IMR-90 (cell line): ENCODE results near the gene FUBP3.

ENCODE experiments used
- BHLHE40 ChIP-seq: fragments of 150-350 bp; IDR thresholded peaks from 2 replicates; pipeline ENCODE4 v1.6.1; 2016; ENCODE audit warnings: mild to moderate bottlenecking, low read depth, low read length
- CEBPB ChIP-seq: IDR thresholded peaks from 2 replicates; pipeline ENCODE4 v1.6.1; 2012; ENCODE audit warnings: low read depth, low read length, improper control_type of control experiment
- CHD1 ChIP-seq: IDR thresholded peaks from 2 replicates; pipeline ENCODE4 v1.6.1; 2012; ENCODE audit warnings: low read depth, low read length, improper control_type of control experiment
- FOS ChIP-seq: fragments of 150-350 bp; IDR thresholded peaks from 2 replicates; pipeline ENCODE4 v1.6.1; 2016; ENCODE audit warnings: low read depth, low read length
- MAFK ChIP-seq: IDR thresholded peaks from 2 replicates; pipeline ENCODE4 v1.6.1; 2012; ENCODE audit warnings: low read depth, low read length, improper control_type of control experiment
- MAZ ChIP-seq: IDR thresholded peaks from 2 replicates; pipeline ENCODE4 v1.6.1; 2012; ENCODE audit warnings: low read depth, mild to moderate bottlenecking, low read length, improper control_type of control experiment, moderate library complexity, borderline replicate concordance
- MXI1 ChIP-seq: IDR thresholded peaks from 2 replicates; pipeline ENCODE4 v1.6.1; 2012; ENCODE audit warnings: low read depth, mild to moderate bottlenecking, low read length, moderate library complexity, borderline replicate concordance
- POLR2A ChIP-seq: IDR thresholded peaks from 2 replicates; pipeline ENCODE4 v1.6.1; 2012; ENCODE audit warnings: mild to moderate bottlenecking, low read depth, low read length
- RAD21 ChIP-seq: IDR thresholded peaks from 2 replicates; pipeline ENCODE4 v1.6.1; 2012; ENCODE audit warnings: low read length, improper control_type of control experiment
- RCOR1 ChIP-seq: IDR thresholded peaks from 2 replicates; pipeline ENCODE4 v1.6.1; 2012; ENCODE audit warnings: mild to moderate bottlenecking, low read length, improper control_type of control experiment; ENCODE audit not compliant: insufficient replicate concordance
- RFX5 ChIP-seq: IDR thresholded peaks from 2 replicates; pipeline ENCODE4 v1.8.0; 2012; ENCODE audit warnings: low read depth, mild to moderate bottlenecking, low read length, moderate library complexity
- TF ChIP-seq, protein P1 (sequence below): conservative IDR thresholded peaks from 2 replicates; pipeline ENCODE4 v1.5.1; 2012; ENCODE audit warnings: mild to moderate bottlenecking, low read depth, low read length, improper control_type of control experiment
- TF ChIP-seq, protein P2 (sequence below): fragments of 150-350 bp; IDR thresholded peaks from 2 replicates; pipeline ENCODE4 v1.6.1; 2017; ENCODE audit warnings: mild to moderate bottlenecking, antibody characterized with exemption, low read length, low read depth

DNA sequence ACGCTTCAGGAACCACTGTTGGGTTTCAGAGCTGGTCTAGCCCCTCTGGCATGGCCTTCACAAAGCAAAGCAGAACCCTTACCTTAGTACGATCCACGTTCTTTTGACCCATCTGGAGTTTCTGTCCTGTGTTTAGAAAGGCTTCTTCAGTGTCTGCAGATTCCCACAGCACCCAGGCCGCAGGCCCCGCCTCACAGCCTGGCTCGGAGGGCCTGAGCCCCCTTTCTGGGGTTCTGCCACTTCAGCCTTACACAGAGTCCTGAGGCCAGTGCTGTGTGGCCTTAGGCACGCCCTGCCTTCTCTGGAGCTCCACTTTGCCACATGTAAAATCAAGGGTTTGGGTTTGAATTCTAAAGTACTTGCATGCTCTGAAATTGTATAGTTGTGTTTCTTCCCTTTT is 53.5 kb downstream of the FUBP3 start:
- TF ChIP-seq, protein P1, sequence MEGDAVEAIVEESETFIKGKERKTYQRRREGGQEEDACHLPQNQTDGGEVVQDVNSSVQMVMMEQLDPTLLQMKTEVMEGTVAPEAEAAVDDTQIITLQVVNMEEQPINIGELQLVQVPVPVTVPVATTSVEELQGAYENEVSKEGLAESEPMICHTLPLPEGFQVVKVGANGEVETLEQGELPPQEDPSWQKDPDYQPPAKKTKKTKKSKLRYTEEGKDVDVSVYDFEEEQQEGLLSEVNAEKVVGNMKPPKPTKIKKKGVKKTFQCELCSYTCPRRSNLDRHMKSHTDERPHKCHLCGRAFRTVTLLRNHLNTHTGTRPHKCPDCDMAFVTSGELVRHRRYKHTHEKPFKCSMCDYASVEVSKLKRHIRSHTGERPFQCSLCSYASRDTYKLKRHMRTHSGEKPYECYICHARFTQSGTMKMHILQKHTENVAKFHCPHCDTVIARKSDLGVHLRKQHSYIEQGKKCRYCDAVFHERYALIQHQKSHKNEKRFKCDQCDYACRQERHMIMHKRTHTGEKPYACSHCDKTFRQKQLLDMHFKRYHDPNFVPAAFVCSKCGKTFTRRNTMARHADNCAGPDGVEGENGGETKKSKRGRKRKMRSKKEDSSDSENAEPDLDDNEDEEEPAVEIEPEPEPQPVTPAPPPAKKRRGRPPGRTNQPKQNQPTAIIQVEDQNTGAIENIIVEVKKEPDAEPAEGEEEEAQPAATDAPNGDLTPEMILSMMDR, result no peak
- no peak for TF ChIP-seq RAD21
- TF ChIP-seq POLR2A, result no peak
- TF ChIP-seq FOS, result no peak
- TF ChIP-seq, protein P2, sequence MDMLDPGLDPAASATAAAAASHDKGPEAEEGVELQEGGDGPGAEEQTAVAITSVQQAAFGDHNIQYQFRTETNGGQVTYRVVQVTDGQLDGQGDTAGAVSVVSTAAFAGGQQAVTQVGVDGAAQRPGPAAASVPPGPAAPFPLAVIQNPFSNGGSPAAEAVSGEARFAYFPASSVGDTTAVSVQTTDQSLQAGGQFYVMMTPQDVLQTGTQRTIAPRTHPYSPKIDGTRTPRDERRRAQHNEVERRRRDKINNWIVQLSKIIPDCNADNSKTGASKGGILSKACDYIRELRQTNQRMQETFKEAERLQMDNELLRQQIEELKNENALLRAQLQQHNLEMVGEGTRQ, result no peak
- no peak for TF ChIP-seq MXI1
- no peak for TF ChIP-seq RCOR1
- no peak for TF ChIP-seq CHD1
- TF ChIP-seq MAFK, result no peak
- no peak for TF ChIP-seq CEBPB
- TF ChIP-seq MAZ, result no peak
- TF ChIP-seq BHLHE40, result no peak
- no peak for TF ChIP-seq RFX5
